Activated CD4-positive, alpha-beta T cell treated with anti-CD3 and anti-CD28 coated beads, Interleukin-2, amount 50 U/mL, for 48 hours (primary cell): Measurements from ENCODE around the gene ARHGEF17.

Source experiments
- DNase-seq, 2 experiments: peaks; one replicate each; pipeline ENCODE4 v3.0.0-alpha.2; 2020

Gene ARHGEF17

GRCh38 chr11:73361953-73362776, 54.1 kb downstream of the ARHGEF17 start:
- no peak for DNase-seq

GRCh38 chr11:73363147-73363546, 55.1 kb downstream of the ARHGEF17 start:
- DNase-seq, result no peak

GRCh38 chr11:73365352-73366264, 57.5 kb downstream of the ARHGEF17 start:
- DNase-seq, result no peak

GRCh38 chr11:73366265-73366610, 58.2 kb downstream of the ARHGEF17 start:
- DNase-seq, result no peak

- no peak for DNase-seq
Measured at GRCh38 chr11:73366953-73367352, 58.9 kb downstream of the ARHGEF17 start.

GRCh38 chr11:73367482-73368024, 59.5 kb downstream of the ARHGEF17 start:
- DNase-seq, result peak in 1 of 2 experiments; percentile 14

GRCh38 chr11:73372375-73372993, 64.4 kb downstream of the ARHGEF17 start:
- no peak for DNase-seq

GRCh38 chr11:73374151-73374550, 66.1 kb downstream of the ARHGEF17 start:
- DNase-seq, result no peak

GRCh38 chr11:73375830-73376159, 67.7 kb downstream of the ARHGEF17 start:
- no peak for DNase-seq

GRCh38 chr11:73376160-73376802, 68.2 kb downstream of the ARHGEF17 start, which contains the start of gene RELT:
Gene RELT (plus strand): TSS chr11:73376399. CDS start chr11:73389137, 12,738 bp downstream.
- DNase-seq, result peak; percentile 93 to 94

- DNase-seq, result peak; percentile 67 to 77
Measured at GRCh38 chr11:73376803-73377629, 68.9 kb downstream of the ARHGEF17 start.

GRCh38 chr11:73379189-73379880, 71.3 kb downstream of the ARHGEF17 start:
- DNase-seq, result no peak

- DNase-seq, result no peak
Measured at GRCh38 chr11:73380331-73380730, 72.3 kb downstream of the ARHGEF17 start.

- no peak for DNase-seq
Measured at GRCh38 chr11:73380897-73381410, 72.9 kb downstream of the ARHGEF17 start.

- DNase-seq, result no peak
Measured at GRCh38 chr11:73381589-73381988, 73.5 kb downstream of the ARHGEF17 start.

- DNase-seq, result no peak
Measured at GRCh38 chr11:73382183-73382582, 74.1 kb downstream of the ARHGEF17 start.

- no peak for DNase-seq
Measured at GRCh38 chr11:73382747-73383146, 74.7 kb downstream of the ARHGEF17 start.

GRCh38 chr11:73383249-73384124, 75.4 kb downstream of the ARHGEF17 start:
- DNase-seq, result no peak

- DNase-seq, result no peak
Measured at GRCh38 chr11:73384125-73384441, 76.0 kb downstream of the ARHGEF17 start.

- DNase-seq, result no peak
Measured at GRCh38 chr11:73384531-73384871, 76.4 kb downstream of the ARHGEF17 start.
